WI38 (cell line): Measurements from ENCODE around the gene SLC24A3.

ENCODE experiments used
- H3K4me3 ChIP-seq: 2 replicates; pipeline ENCODE4 v1.5.1; 2011; ENCODE audit warnings: low read depth, mild to moderate bottlenecking, control low read depth, low read length
- CTCF ChIP-seq: IDR thresholded peaks from 2 replicates; pipeline ENCODE4 v1.5.1; 2012; ENCODE audit warnings: low read depth, mild to moderate bottlenecking, control low read depth, low read length

The SLC24A3 gene

GRCh38 chr20:19737025-19737424 lies 524.6 kb downstream of the SLC24A3 start:
- no peak overlapping the region for H3K4me3 ChIP-seq
- no peak for TF ChIP-seq CTCF

- TF ChIP-seq CTCF = no peak
- H3K4me3 ChIP-seq = no peak overlapping the region
These were observed 526.5 kb downstream of the SLC24A3 start for GRCh38 chr20:19738951-19739350.

- no peak overlapping the region for H3K4me3 ChIP-seq
- TF ChIP-seq CTCF = no peak
These were observed 526.9 kb downstream of the SLC24A3 start for GRCh38 chr20:19739351-19739750.

- TF ChIP-seq CTCF = no peak
- H3K4me3 ChIP-seq = no peak overlapping the region
These were observed 528.1 kb downstream of the SLC24A3 start for GRCh38 chr20:19740512-19740911.

- no peak overlapping the region for H3K4me3 ChIP-seq
- no peak for TF ChIP-seq CTCF
These were observed 529.5 kb downstream of the SLC24A3 start for GRCh38 chr20:19741924-19742323.

GRCh38 chr20:19742974-19743639 lies 530.7 kb downstream of the SLC24A3 start:
- TF ChIP-seq CTCF = no peak
- no peak overlapping the region for H3K4me3 ChIP-seq

GRCh38 chr20:19743640-19743995 lies 531.2 kb downstream of the SLC24A3 start:
- no peak for TF ChIP-seq CTCF
- H3K4me3 ChIP-seq = no peak overlapping the region
